Mammary epithelial cell (primary cell): ENCODE measurements around the gene COL19A1.

Source experiments
- EZH2 ChIP-seq: IDR thresholded peaks from 2 replicates; pipeline ENCODE4 v1.6.1; 2012; ENCODE audit warnings: low read length, inconsistent platforms, borderline replicate concordance
- TF ChIP-seq, protein P1 (sequence below), 2 donors: IDR thresholded peaks in 1 of 2; conservative IDR thresholded peaks in 1 of 2; 2 replicates each; pipeline ENCODE4 v1.5.1; 2011 to 2012; ENCODE audit warnings: inconsistent platforms in 2 of 2, low read length in 2 of 2, mild to moderate bottlenecking in 2 of 2, control low read depth in 1 of 2, low read depth in 1 of 2; ENCODE audit not compliant: insufficient read depth in 1 of 2; ENCODE audit errors: extremely low read depth in 1 of 2

DNA sequence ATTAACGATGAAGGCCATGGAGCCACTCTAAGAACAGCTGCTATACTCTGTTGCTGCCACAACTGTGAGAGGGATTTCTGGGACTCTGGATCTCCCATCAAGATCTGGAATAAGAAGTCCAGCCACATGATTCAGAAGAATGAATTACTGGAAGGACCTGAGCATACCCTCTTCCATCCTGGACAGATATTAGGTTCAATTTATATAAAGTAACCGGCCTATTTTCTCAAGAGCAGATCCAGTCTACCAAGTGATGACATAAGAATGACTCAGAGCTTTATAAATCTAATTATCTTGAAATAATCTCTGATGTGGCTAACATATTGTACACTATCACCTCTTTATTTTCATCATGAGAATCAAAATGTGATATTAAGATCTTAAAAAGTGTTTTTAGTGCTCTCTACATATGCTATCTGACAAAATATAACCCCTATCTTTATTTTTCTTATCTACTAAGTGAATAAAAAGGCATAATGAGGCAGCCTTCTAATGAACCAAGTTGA is 391.5 kb downstream of the COL19A1 start:
- TF ChIP-seq, protein P1, sequence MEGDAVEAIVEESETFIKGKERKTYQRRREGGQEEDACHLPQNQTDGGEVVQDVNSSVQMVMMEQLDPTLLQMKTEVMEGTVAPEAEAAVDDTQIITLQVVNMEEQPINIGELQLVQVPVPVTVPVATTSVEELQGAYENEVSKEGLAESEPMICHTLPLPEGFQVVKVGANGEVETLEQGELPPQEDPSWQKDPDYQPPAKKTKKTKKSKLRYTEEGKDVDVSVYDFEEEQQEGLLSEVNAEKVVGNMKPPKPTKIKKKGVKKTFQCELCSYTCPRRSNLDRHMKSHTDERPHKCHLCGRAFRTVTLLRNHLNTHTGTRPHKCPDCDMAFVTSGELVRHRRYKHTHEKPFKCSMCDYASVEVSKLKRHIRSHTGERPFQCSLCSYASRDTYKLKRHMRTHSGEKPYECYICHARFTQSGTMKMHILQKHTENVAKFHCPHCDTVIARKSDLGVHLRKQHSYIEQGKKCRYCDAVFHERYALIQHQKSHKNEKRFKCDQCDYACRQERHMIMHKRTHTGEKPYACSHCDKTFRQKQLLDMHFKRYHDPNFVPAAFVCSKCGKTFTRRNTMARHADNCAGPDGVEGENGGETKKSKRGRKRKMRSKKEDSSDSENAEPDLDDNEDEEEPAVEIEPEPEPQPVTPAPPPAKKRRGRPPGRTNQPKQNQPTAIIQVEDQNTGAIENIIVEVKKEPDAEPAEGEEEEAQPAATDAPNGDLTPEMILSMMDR (conservative IDR thresholded peaks at IDR 0.05 in 1 of 2, IDR thresholded peaks at IDR 0.05 in 1 of 2; ENCODE audit: extremely low read depth in 1 of 2, insufficient read depth in 1 of 2, low read depth in 1 of 2, low read length in 2 of 2), result no peak
- no peak for TF ChIP-seq EZH2
